Amygdala (tissue), 56 donors: Measurements from ENCODE around the gene OPRD1.
"Not testable (repeated sequence)": the region's sequence is repeated elsewhere in the genome, so short reads cannot be mapped to it uniquely, and the experiment has no call there.

Source experiments
- DNase-seq, 56 donors: peaks; one replicate each; lab custom pipeline; 2025; lab: John Stamatoyannopoulos, UW

OPRD1 gene

GRCh38 chr1:28835237-28835650, 23.3 kb downstream of the OPRD1 start:
- DNase-seq = peak in 38 of 56 donors; percentile 6 to 72 (median 37)

GRCh38 chr1:28836421-28836956, 24.5 kb downstream of the OPRD1 start:
- DNase-seq = no peak

DNA sequence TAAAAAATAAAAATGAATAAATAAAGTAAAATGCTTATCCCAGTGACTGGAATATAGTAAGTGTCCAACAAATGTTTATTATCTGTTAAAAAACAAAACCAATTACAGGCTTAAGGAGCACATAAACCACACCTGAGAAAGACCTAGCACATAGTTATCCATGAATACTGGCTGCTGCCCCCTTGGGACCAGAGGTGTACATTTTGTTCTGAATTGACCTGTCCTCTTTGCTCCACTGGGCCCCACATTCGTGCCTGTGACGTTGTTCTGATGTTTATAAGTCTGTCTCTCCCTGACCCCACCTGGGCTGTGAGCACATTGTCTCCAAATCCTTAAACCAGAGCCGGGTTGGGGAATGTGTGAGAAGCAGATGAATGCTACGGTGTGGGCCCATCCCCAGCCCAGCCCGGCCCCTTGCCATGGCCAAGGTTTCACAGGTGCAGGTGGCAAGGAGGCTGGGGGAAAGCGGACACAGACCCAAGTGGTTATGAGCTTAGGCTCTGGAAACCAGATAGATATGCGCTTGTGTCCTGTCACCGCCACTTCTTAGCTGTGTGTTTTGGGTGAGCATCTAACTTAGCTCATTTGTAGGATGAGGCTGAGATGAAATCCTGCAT, 29.1 kb downstream of the OPRD1 start:
- no peak for DNase-seq

DNA sequence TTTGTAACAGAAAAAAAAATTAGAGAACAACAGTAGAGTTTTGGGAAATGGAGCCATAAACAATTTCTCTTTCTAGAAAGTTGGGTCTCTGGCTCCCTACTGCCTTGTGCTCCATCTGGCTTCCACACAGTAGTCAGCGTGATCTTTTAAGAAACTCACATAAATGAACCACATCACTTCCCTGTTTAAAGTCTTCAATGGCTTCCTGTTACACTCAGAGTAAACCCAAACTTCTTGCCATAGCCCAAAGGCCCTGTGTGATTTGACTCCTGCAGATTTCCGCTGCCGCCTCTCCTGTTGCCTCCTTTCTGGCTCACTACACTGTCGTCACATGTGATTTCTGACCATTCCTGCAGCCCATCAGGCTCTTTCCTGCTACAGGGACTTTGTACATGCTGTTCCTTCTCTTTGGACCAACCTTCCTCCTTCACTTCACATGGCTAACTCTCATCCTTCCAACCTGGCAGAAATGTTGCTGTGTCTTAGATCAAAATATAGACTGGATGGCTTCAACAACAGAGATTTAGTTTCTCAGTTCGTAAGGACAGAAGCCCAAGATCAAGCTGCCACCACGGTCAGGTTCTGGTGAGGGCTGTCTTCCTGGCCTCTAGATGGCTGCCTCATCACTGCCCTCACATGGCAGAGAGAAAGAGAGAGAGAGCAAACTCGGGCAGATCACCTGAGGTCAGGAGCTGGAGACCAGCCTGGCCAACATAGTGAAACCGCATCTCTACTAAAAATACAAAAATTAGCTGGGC, 34.0 kb downstream of the OPRD1 start:
- DNase-seq = no peak

GRCh38 chr1:28847207-28847606, 35.2 kb downstream of the OPRD1 start:
- DNase-seq = not testable (repeated sequence)

GRCh38 chr1:28848416-28848815, 36.4 kb downstream of the OPRD1 start:
- no peak for DNase-seq

GRCh38 chr1:28853093-28853742, 41.2 kb downstream of the OPRD1 start:
- DNase-seq = no peak

- DNase-seq = not testable (repeated sequence)
Observed at GRCh38 chr1:28854406-28854805, 42.4 kb downstream of the OPRD1 start.

- no peak for DNase-seq
Observed at GRCh38 chr1:28855046-28855445, 43.1 kb downstream of the OPRD1 start.

- DNase-seq = peak in 1 of 56 donors; percentile 24
Observed at GRCh38 chr1:28855469-28855951, 43.5 kb downstream of the OPRD1 start.

GRCh38 chr1:28855969-28856368, 44.0 kb downstream of the OPRD1 start:
- DNase-seq = no peak

DNA sequence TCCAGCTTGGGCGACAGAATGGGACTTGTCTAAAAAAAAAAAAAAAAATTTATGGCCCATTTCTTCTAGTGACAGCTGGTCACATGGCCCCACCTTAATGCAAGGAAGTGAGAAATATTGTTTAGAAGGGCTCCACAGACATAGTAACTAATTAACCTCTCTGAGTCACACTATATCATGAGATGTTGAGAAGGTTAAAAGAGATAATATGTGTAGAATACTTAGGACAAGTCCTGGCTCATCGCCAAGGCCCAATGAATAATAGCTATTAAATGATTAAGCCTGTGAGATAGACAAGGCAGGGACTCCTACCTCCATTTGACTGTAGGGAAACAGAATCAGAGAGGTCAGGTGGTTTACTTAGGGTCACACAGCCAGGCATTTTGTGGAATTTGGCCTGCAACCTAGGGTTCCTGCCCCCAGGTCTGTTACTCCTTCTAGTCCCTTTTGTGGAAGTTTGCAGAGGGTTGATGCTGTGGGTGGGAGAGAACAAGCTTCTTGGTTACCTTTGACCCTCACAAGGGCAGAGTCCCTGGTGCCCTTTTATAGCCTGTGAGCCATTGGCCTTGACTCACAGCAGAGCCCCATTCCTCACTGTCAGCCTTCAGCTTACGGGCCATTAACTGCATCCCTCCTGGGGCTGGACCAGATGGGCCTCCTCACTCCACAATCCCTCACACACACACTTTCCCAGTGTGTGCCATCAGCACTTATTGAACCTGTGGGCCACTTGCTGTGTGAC, 48.5 kb downstream of the OPRD1 start:
- peak in 2 of 56 donors; percentile 7 to 22 for DNase-seq

DNA sequence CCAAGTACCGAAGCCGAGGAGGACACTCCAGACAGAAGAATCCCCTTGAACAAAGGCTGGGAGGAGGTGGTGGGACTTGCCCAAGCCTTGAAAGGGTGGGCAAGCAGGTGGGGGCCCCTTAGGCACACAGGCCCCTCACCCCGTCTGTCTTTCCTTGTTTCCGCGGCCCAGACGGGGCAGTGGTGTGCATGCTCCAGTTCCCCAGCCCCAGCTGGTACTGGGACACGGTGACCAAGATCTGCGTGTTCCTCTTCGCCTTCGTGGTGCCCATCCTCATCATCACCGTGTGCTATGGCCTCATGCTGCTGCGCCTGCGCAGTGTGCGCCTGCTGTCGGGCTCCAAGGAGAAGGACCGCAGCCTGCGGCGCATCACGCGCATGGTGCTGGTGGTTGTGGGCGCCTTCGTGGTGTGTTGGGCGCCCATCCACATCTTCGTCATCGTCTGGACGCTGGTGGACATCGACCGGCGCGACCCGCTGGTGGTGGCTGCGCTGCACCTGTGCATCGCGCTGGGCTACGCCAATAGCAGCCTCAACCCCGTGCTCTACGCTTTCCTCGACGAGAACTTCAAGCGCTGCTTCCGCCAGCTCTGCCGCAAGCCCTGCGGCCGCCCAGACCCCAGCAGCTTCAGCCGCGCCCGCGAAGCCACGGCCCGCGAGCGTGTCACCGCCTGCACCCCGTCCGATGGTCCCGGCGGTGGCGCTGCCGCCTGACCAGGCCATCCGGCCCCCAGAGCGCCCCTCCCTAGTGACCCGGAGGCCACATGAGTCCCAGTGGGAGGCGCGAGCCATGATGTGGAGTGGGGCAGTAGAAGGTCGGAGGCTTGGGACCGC, 50.8 kb downstream of the OPRD1 start:
- DNase-seq = no peak

DNA sequence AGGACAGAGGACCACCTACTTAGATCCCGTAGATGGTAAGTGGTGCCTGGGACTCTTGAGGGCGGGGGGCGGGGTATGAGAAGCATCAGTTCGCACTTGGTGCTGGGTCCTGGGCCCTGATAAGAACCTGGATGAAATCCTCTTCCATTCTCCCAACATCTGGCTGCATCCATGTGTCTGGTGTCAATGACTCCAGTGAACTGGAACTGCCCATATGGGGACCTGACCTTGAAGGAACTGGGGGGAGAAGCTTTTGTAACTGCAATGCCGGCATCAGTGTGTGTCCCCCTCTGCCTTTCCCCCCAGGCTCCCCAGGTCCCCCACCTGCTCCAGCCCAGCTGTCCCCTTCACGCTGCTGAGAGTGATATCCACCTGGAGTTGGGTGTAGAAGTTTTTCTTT, 52.7 kb downstream of the OPRD1 start:
- no peak for DNase-seq

DNA sequence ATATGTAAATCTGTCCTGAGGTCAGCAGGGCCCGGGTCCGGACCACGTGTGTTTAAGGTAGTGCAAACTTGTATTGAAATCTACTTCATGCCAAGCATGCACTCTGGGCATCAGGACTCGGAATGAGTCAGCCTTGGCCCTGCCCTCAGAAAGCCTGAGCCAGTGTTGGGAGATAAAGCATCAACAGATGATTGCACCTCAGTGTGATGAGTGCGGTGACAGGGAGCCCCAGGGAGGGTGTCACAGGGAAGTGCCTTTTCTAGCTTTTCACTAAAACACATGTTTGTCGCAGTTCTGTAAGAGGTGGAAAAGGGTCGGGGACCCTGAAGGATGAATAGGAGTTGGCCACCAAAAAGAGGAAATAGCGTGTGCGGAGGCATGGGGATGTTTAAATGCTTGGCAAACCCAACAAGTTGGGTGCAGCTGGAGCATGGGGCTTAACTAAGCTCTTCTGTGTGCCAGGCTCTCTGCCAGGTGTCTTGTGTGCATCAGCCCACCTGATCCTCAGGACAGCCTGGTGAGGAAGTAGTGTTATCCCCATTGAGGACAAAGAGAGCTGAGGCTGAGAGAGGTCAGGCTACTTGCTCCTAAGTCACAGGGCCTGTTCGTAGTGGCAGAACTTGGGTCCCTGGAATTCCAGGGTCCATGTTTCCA, 54.2 kb downstream of the OPRD1 start:
- no peak for DNase-seq

- DNase-seq = no peak
Observed at GRCh38 chr1:28867850-28868249, 55.9 kb downstream of the OPRD1 start.

GRCh38 chr1:28869952-28870351, 58.0 kb downstream of the OPRD1 start:
- DNase-seq = no peak

- no peak for DNase-seq
Observed at GRCh38 chr1:28871631-28872401, 59.8 kb downstream of the OPRD1 start.
